NCI-H1417 treated with DMSO at 0.1 percent for 48 hours (cell line): ENCODE measurements around the gene COPS4.
"Not testable (repeated sequence)": the region's sequence is repeated elsewhere in the genome, so short reads cannot be mapped to it uniquely, and the experiment has no call there.

Experiments used
- DNase-seq: peaks from one replicate; lab custom pipeline; 2025; lab: John Stamatoyannopoulos, UW

COPS4 gene

DNA sequence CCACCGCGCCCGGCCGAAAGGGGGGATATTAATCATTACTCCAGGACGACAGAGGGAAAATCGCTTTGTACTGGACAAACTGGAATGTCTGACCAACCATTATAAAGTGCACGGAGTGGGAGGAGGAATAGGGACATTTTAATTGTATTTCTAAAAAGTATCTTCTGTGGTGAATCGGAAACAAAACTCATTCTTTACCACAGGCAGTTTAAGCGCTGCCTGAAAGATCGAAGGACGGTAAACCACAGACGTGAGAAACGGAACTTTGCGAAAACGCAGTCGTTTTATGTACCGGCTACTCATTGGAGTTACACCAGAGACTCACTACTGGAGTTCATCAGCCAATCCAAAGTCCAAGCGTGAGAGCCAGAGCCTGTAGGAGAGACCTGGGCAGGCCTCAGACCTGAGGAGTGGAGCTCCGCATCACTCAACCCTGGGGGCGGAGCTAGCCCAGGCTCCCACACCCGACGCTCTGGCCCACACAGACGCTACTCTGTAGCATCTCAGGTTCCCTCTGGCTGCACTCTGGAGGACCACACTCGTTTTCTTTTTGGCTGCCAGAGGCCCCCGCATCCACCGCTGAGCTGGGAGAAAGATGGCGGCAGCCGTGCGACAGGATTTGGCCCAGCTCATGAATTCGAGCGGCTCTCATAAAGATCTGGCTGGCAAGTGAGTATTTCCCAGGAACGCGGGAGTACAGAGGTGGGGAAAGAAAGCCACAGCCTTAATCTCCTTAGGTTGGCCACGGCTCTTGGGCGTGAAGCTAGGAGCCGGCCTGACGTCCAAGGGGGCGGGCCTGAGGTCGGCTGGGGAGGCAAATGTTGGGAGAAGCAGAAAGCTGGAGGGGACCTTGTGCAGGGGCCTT is at the start of gene COPS4:
COPS4 (plus strand) TSS at position 554 of the 865 bp plus-strand sequence; CDS start at position 596, 42 bp downstream.
- DNase-seq, result peak; percentile 93

DNA sequence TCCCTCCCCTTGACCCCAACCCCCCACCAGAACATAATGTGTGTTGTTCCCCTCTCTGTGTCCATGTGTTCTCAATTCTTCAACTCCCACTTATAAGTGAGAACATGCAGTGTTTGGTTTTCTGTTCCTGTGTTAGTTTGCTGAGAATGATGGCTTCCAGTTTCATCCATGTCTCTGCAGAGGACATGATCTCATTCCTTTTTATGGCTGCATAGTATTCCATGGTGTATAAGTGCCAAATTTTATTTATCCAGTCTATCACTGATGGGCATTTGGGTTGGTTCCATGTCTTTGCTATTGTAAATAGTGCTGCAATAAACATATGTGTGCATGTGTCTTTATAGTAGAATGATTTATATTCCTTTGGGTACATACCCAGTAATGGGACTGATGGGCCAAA is 47.5 kb upstream of the COPS4 start:
- not testable (repeated sequence) for DNase-seq

DNA sequence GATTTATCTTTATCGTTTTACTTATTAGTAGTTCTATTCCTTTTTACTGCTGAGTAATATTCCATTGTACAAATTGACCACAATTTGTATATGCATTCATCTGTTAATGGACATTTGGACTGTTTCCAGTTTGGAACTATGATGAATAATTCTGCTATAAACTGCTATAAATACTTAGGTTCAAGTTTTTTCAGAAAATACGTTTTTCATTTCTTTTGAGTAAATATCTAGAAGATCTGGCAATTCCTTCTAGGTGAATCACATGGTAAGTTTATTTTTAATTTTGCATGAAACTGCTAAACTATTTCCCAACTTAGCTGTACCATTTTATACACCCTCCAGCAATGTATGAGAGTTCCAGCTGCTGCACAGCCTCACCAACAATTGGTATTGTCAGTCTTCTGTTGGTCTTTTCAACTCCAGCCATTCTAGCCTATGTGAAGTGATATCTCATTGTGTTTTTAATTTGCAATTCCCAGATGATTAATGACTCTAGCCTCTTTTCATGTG is 46.6 kb upstream of the COPS4 start:
- DNase-seq, result no peak

DNA sequence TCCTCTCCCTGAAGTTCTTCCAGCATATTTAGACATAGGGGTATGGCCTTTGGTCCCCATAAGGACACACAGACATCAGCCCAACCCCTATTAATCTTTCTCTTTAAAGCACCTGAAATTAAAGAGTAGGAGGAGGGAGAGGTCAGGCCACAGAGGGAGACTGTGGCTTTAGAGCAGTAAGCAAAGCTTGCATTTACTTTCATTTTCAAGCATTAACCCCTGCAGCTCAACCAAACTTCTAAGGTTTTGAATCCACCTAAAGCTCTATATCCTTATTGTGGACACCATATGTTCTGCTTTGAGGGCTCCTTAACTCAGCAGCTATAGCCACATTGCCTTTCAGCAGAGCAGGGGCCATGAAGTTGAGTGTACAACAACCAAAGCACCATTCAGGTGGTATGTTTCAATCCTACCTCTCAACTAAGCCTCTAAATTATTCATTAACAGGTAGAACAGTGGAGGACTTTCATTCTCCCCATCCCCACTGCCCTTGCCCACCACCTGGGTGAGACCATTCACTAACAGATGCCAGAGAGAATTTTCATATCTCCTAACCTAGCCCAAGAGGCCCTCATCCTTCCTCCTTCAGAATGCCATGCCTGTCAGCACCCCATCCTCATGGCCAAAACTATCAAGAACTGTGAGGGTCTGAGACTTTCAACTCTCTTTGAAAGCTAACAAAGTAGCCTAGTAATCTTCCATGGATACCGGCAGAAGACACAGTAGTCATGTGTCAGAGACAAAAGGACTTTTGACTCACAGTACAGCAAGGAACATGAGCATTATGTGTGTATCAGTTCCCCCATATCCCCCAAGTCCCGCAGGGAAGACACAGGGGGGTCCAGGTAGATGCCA is 45.2 kb upstream of the COPS4 start:
- no peak for DNase-seq

DNA sequence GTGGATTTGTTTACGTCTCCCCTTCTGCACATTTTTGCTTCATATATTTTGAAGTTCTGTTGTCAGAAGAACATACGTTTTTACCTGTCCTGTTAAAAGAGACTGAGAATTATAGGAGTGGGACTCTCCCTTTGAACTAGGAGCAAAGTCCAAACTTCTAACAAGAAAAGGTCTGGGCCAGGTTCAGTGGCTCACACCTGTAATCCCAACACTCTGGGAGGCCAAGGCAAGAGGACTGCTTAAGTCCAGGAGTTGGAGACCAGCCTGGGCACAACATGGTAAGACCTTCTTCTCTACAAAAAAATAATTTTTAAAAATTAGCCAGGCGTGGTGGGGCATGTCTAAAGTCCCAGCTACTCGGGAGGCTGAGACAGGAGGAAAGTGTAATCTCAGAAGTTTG is 40.1 kb upstream of the COPS4 start:
- no peak for DNase-seq

DNA sequence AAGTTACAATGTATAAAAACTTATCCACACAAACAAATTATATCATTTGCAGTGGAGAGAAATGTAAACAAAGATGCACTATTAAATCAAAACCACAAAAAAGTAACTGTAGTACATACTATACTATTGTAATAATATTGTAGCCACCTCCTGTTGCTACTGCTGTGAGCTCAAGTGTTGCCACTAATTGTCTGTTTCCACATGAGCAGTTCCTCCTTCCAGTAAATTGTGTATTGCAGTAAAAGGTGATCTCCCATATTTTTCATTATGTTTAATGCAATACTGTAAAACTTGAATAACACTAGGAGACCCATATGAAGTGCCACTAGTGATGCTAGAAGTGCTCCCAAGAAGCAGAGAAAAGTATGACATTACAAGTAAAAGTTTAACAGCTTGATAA is 36.1 kb upstream of the COPS4 start:
- no peak for DNase-seq

DNA sequence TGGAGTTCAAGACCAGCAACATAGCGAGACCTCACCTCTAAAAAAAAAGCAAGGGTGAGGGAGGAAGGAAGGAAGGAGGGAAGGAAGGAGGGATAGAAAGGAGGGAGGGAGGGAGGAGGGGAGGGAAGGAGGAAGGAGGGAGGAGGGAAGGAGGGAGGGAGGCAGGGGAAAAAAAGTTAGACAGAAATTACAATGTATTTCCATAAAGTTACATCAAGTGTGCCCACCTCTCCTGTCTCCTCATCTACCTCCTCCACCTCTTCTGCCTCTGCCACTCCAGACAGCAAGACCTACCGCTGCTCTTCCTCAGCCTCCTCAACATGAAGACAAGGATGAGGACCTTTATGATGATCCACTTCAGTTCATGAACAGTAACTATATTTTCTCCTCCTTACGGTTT is 32.7 kb upstream of the COPS4 start:
- DNase-seq, result no peak

DNA sequence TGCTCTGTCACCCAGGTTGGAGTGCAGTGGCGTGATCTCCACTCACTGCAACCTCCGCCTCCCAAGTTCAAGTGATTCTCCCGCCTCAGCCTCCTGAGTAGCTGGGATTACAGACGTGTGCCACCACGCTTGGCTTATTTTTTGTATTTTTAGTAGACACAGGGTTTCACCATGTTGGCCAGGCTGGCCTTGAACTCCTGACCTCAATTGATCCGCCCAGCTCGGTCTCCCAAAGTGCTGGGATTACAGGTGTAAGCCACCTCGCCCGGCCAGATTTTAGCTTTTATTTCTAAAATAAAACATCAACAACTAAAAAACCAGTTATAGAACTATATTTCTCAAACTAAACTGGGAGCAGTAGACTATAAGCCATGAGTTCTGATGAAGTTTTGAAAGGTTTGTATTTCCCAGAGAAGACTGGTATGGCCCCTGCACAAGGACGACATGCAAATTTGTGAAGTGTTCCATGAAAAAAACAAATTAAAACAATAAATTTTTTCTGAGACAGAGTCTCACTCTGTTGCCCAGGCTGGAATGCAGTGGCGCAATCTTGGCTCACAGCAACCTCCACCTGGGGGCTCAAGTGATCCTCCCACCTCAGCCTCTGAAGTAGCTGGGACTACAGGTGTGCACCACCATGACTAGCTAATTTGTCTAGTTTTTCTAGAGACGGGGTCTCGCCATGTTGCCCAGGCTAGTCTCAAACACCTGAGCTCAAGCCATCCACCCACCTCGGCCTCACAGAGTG is 31.8 kb upstream of the COPS4 start:
- DNase-seq, result not testable (repeated sequence)

DNA sequence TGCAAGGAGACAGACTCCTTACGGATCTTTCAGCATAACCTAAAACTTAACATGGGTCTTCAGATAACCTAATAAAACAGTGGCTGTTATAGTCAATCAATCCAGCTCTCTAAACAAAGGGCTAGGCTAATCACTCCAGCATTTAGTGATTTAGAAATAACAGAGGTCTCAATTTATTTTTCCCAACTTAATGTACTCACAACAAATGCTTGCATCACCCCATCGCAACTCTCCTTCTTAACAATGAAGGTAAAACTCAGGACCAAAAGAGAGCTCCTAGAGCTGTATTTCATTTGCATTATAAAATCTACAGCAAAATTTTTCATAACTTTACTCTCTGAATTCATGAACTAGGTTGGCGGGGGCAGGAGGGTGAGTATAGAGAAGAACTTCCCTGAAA is 25.5 kb upstream of the COPS4 start:
- no peak for DNase-seq

DNA sequence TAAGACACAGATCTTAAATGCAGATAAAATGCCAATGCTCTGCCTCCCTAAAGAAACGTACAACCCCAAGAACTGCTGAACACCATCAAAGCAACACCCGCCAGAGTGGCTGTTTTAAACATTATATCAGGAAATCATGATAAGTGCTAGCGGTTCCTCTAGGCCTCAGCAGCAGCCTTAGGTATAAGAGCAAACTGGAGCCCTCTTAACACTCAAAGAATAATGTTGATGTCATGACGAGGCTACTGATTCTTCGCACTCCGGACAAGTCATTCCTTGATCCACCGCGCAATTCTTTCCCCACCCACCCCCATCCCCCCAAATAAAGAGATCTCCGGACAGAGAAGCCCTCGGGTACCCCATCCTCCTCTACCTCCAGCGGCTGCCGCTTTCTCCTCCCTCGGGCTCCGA is 24.9 kb upstream of the COPS4 start:
- DNase-seq, result no peak

DNA sequence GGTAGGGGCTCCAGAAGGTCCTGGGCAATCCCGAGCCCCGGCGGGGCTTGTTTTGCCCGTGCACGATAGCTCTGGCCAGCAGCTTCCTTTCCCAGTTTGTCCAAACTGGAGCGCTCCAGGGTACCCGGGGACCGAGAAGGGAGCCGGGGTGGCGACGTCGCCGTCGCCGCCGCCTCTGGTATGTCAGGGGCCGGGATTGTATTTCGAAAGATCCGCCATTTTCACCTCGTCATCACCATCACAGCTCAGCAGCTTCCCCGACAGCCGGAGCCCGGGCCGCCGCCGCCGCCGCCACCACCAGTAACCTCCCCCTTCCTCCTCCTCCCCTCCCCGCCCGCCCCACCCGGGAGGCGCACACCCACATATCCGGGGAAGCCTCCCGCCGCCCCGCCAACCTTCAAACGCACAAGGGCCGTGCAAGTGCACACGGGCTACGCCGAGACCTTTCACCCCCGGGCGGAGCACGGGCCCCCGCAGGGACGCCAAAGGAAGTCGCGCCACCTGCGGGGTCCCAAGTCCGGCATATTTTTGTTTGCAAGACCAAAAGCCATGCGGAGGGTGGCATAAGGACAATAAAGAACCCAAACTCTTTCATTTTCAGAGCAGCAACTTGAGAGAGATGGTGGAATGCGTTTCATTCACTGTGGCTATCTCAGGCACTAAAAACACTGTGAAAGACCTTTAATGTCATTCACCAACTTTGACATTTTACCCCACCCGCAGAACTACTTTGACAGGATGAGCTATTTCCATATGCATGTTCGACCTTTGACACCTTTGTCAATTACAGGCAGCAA is 24.3 kb upstream of the COPS4 start, which contains the start of gene LIN54:
LIN54 (minus strand) TSS at position 302 of the 797 bp plus-strand sequence. CDS start 25,979 bp downstream, outside the sequence.
- peak; percentile 9 for DNase-seq

DNA sequence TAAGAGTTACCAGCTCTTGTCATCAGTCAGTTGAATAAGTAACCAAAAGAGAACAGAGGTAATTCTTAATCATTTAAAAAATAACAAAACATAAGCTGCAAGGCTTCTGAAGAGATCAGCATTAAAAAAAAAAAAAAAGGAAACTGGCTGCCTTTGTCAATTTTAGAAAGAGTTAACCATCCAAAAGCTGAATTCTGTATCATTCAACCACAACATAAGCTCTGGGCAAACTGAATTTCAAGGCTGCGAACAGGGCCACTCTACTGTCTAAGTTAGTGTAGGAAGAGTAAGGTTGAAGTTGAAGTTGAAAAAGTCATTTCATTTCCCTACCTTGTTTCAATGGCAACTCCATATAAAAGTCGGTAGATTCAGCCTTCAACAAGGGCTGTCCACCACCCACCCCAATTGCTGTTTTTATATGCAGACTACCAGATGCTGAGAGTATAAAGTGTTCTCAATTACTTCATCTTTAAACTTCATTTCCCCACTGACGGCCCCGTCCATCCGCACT is 23.2 kb upstream of the COPS4 start:
- no peak for DNase-seq

DNA sequence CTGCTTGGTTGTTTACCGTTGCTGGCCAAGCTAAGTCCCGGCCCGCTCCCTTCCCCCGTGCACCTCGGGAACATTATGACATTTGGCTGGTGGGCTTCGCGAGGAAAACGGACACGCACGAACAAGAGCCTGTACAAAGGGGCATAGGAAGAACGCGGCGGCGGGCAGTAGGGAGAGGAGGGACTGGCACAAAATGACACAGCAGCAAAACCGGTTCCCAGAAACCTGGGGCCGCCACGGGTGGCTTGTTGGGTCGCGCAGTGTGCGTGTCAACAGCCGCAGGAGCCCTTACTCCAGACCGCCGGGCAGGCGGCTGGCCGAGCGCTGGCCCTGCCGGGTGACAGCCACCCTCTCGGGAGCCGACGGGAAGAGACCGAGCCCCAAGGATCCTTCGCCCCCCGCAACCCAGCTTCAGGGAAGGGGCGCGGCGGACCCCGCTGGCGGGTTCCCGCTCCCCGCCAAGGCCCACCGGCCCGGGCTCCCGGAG is 22.7 kb upstream of the COPS4 start:
- DNase-seq, result no peak

DNA sequence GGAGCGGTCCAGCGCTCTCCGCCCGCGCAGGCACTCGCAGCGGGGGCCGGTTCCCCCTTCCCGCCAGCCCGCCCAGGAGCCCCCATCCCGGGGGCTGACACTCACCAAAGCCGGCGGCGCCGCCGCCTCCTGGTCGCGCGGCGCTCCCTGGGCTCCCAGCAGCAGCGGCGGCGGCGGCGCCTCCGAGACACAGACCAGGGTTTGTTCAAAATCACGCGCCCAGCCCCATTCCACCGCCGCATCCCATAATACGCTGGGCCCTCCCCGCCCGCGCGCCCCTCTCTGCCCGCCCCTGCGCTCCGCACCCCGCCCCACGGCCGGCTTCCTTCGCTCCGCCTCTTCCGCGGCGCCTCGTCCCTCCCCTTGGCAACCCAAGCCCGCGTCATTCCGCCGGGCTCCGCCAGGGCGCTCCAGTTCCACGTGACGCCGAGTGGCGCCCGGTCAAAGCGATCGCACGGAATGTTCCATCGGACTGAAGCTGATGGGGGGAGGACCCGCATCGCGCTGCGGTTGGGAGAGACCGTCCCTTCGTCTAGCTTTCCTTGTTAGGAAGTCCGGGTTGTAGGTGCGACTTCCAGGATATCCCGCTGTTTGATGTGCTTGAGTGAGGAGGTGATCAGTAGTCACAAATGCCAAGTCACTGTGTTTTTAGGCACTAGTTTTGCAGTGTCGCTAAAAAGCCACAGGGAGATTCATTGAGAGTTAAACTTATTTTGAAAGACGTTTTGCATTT is 22.1 kb upstream of the COPS4 start:
- peak; percentile 91 for DNase-seq

DNA sequence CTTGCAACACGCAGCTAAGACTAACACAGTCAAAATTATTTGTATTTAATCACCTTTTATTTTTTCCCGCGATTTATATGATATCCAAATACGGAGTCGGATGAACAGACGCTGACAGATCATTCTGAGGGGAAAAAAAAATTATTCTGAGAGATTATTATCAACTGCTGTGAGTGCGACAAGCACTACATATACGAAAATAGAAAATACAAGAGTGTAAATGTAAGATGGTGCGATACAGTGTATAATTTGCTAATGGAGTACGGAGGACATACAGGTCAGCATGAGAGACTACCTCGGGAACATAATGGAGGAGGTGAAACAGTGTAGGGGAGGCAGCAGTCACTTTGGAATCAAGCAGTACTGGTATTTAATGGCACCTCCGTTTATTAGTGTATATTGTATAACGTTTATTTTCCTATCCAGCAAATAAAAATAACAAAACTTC is 21.5 kb upstream of the COPS4 start:
- DNase-seq, result peak; percentile 46

DNA sequence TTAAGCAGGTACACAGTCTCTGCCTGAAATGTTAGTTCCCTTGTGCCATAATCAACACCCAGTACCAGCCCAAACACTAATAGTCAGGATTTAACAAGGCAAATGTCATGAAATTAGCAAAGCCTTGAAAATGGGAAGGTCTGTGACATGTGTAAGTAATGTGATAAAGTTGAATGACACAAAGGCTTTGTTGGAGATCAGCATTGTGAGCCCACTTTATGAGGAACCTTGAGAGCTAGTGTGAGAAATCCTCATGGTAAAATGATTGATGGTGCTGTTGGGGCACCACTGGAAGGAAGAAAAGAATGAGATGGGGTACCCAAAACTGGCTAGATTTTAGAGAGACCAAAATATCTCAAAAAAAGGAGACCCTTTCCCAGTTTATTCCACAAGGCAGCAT is 21.1 kb upstream of the COPS4 start:
- DNase-seq, result no peak

DNA sequence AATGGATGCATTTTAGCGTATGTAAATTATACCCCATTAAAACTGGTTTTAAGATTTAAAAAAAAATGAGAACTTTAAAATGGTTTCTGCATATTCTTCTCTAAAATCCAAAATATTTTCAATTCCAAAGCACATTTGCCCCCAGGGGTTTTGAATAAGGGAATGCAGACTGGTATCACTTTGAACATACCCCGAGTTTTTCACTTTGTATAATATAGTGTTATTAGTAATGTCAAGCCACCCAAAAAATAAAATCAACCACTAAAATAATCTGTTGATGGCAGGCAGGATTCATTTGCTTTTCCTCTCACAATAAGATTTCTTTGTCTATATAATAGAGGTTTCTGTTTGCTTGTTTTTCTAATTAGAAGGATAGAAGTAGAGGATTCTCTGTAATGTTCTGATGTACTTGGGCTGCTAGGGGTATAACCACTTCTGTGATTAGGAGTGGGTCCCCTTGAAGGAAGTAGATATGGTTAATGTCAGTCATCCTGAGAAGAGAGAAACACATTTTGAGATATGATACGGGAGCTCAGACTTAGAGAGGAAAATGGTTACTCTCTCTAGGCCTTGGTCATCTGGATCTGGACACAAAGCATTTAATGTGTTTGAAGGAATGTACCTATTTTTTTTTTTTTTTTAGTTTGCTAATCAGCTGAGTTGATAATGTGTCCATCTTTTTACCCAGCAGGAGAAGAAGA is 15.0 kb upstream of the COPS4 start:
- DNase-seq, result no peak

DNA sequence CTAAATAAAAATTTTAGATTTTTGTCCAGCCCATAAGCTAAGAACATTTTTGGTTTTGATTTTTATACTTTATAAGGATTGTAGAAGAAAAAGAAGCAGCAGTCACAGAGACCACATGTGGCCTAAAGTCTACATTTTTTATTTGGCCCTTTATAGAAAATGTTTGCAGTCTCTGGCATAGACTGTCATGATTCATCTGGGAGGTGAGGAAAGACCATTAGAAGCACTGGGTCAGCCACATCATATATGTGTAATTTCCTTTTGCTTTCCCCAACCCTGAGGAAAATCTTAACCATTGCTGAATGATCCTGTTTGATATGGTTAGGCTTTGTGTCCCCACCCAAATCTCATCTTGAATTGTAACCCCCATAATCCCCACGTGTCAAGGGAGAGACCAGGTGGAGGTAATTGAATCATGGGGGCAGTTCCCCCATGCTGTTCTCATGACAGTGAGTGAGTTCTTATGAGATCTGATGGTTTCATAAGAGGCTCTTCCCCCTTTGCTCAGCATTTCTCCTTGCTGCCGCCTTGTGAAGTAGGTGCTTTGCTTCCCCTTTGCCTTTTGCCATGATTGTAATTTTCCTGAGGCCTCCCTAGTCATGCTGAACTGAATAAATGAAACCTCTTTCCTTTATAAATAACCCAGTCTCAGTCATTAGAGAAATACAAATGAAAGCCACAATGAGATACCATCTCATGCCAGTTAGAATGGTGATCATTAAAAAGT is 12.1 kb upstream of the COPS4 start:
- DNase-seq, result no peak

DNA sequence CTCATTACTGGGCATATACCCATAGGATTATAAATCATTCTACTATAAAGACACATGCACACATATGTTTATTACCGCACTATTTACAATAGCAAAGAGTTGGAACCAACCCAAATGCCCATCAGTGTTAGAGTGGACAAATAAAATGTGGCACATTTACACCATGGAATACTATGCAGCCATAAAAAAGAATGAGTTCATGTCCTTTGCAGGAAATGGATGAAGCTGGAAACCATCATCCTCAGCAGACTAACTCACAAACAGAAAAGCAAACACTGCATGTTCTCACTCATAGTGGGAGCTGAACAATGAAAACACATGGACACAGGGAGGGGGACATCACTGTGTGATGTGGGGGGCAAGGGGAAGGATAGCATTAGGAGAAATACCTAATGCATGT is 11.4 kb upstream of the COPS4 start:
- not testable (repeated sequence) for DNase-seq
